ENCODE results near the gene ABLIM2.

ABLIM2 gene

DNA sequence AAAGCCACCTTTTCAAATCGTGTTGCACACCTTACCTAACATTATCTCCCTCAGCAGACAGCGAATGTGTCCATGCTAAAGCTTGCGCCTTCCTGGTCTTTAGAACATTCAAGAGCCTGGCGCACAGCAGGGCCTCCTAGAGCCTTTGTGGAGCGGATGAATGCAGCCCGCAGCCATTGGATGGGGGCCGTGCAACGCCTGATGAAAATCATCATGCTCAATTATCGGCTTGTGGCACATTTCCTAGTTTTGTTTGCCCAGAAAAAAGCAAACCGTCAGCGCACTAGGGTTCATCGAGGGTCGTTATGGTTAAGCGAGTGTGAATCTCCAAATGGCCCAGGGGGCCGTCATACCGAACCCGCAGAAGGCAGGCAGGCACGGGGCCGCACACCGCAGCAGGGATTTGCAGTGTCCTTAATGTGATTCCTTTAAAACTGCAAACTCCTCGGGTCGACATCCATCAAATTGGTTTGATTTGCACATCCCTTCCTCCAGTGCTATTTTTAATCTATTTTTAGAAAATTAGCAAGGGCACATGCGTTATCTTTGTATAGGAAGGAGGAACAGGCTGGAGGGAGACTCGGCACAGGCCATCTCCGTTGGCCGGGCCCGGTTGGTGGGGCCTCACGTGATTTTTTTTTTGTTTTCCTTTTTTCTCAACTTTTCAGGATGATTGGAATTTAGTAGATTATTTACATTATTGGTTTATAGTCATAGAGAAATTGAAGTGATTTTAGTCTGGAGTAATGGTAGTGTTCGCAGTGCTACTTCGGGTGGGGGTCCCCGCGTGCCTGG is 53.1 kb downstream of the ABLIM2 start:
- TF ChIP-seq, protein P1, sequence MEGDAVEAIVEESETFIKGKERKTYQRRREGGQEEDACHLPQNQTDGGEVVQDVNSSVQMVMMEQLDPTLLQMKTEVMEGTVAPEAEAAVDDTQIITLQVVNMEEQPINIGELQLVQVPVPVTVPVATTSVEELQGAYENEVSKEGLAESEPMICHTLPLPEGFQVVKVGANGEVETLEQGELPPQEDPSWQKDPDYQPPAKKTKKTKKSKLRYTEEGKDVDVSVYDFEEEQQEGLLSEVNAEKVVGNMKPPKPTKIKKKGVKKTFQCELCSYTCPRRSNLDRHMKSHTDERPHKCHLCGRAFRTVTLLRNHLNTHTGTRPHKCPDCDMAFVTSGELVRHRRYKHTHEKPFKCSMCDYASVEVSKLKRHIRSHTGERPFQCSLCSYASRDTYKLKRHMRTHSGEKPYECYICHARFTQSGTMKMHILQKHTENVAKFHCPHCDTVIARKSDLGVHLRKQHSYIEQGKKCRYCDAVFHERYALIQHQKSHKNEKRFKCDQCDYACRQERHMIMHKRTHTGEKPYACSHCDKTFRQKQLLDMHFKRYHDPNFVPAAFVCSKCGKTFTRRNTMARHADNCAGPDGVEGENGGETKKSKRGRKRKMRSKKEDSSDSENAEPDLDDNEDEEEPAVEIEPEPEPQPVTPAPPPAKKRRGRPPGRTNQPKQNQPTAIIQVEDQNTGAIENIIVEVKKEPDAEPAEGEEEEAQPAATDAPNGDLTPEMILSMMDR (IDR thresholded peaks at IDR 0.05; ENCODE audit: low read depth, low read length): no peak
- no peak for DNase-seq (ENCODE audit: extremely low read depth, low read depth)

DNA sequence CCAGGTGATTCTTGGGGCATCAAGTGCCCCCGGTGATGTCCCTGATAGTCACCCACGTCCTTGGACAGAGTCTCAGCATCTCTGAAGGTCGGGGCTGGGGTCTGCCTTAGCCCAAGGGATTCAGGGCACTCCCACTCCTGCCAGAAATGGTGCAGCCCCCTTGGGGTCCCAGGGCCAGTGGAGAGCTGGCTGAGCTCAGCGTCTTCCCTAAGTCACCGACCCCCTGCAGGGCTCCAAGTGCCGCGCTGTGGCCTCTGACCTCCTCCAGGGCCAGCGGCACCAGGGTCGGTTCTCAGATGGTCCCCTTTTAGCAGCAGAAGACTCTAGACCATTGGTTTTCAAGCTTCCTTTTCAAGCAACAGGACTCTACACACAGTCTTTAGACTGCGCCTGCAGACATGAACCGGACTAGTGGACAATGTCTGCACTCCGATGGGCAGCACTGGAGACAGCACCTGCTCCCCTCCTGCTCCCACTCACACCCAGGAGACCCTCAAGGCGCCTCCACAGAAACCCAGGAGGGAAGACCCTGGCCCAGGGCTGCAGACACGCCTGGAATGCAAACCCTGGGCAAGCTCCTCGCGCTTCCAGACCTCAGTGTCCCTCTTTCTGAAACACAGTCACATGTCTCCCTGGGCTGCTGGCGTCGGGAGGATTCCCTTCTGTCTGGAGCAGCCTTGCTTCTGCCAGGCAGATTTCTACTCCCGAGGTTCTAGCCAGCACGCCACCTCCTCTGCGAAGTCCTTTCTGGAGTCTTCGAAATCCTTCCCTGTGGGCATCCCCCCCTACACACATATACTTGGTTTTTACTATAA is 53.9 kb downstream of the ABLIM2 start:
- TF ChIP-seq, protein P1 (IDR thresholded peaks at IDR 0.05; ENCODE audit: low read depth, low read length): no peak
- DNase-seq (ENCODE audit: extremely low read depth, low read depth): no peak

DNA sequence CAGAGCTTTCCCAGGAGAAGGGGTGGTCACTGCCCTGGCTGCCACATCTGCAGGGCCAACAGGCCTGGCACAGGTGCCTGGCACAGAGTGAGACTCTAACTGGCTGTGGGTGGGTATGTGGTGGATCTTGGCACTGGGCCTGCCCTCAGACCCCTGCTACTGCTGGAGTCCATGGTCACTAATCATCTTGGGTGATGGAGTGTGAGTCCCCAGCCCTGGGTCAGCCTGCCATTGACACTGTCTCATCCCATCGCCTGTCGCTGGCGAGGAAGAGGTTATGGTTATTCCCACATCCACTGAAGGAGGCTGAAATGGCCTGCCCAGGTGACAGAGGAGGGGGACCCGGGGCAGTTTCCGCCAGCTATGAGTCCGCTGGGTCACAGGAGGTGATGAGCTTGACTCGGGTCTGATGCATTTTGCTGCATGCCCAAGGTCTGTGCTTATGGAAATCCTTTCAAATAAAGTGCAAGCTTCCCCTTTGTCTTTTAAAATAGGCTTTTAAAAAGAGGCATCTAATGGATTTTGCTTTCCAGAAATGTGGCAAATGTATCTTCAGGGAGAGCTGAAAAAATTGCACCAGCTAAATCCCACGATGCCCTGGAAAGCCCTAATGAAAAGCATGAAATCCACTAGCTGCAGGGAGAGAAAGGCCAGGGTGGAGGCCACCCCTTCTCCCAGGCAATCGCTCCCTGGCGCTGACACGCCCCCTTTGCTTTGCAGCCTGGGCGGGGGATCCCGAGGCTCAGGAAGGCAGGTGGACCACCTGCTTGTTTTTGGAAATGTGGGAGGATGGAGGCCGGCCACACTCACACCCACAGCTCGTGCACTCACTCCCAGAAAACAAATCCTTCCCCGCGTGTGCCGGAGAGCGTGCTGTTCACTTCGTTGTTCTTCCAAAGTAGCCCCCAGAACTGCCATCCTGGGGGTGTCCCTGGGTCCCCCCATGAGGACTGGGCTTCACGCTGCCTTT is 54.9 kb downstream of the ABLIM2 start:
- TF ChIP-seq, protein P1 (IDR thresholded peaks at IDR 0.05; ENCODE audit: low read depth, low read length): no peak
- no peak for DNase-seq (ENCODE audit: extremely low read depth, low read depth)

GRCh38 chr4:8102831-8103230 is 55.8 kb downstream of the ABLIM2 start:
- DNase-seq (ENCODE audit: extremely low read depth, low read depth): no peak
- TF ChIP-seq, protein P1 (IDR thresholded peaks at IDR 0.05; ENCODE audit: low read depth, low read length): no peak

DNA sequence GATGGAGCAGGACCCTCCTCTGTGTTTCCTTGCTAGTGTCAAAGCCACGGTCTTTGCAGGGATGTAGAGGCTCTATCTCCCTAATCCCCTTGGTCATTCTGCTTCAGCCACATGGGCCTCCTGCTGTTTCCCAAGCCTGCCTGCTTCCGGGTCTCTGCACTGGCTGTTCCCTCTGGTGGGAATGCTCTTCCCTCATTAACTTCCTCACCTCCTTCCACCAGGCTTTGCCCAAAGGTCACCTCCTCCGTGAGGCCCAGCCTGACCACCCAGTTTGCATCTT is 56.6 kb downstream of the ABLIM2 start:
- no peak for DNase-seq (ENCODE audit: extremely low read depth, low read depth)
- TF ChIP-seq, protein P1 (IDR thresholded peaks at IDR 0.05; ENCODE audit: low read depth, low read length): no peak

- no peak for DNase-seq (ENCODE audit: extremely low read depth, low read depth)
- TF ChIP-seq, protein P1 (IDR thresholded peaks at IDR 0.05; ENCODE audit: low read depth, low read length): no peak
These were observed 57.2 kb downstream of the ABLIM2 start for GRCh38 chr4:8101213-8102075.

Measured in AG09319 (cell line).